Epithelial cell of prostate (primary cell): ENCODE measurements around the gene PGP.

Experiments
- DNase-seq: peaks from one replicate; pipeline ENCODE4 v3.0.0-alpha.2; 2011; ENCODE audit warnings: low read depth, low spot score
- H3K27ac ChIP-seq: fragments of 450-650 bp; 2 replicates; pipeline ENCODE4 v1.5.1; 2017; ENCODE audit warnings: mild to moderate bottlenecking

The PGP gene

GRCh38 chr16:2172688-2173335 lies 41.8 kb downstream of the PGP start:
- no peak overlapping the region for H3K27ac ChIP-seq
- DNase-seq: no peak

DNA sequence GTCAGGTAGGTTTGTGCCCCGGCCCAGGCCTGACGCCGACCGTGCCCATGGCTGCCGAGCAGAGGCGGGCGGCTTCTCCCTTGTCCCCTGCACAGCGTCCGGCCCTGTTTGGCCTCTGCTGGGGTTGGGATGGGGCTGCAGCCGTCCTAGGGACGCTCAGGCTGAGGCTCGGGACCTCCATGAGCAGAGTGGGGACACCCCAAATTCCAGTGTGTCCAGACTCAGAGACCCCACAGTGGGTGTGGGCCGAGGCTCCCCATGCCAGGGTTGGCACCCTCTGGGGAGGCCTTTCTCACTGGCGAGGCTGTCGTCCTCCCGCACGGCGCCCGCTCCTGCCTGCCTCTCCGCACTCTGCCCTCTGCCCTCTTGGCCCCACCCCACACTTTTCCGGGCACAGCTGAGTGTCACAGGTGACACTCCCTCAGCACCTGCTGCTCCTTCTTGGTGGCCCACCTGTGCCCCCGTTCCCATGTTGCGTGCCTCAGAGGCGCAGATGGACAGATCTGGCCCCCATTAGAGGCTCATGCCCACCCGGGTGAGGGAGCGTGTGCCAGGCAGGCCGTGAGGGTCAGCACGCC lies 43.0 kb downstream of the PGP start:
- H3K27ac ChIP-seq: no peak overlapping the region
- DNase-seq: no peak

GRCh38 chr16:2170587-2171435 lies 43.8 kb downstream of the PGP start:
- no peak for DNase-seq

DNA sequence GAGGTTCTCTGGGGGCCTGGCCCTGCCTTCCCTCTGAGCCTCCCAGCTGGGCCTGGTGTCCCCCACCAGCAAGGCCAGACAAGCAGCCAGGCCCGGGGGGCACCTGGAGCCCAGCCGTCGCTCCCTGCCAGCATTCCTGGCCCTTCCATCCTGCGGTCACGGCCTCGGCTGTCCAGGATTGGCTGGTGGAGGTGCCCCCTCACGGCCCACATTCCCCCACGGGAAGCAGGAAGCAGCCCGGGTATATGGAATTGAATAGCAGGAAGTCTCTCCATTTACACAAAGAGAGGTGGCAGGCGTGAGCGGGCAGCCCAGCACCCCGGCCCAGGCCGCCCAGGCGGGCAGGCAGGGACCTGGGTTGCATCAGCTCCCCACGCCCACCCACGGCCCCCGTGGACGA lies 44.6 kb downstream of the PGP start:
- H3K27ac ChIP-seq: no peak overlapping the region
- no peak for DNase-seq

More at GRCh38 chr16:2170587-2171435, 43.8 kb downstream of the PGP start:
- H3K27ac ChIP-seq: no peak overlapping the region

GRCh38 chr16:2167068-2167638 lies 47.5 kb downstream of the PGP start:
- no peak for DNase-seq
- H3K27ac ChIP-seq: no peak overlapping the region

- no peak overlapping the region for H3K27ac ChIP-seq
- no peak for DNase-seq
Observed at GRCh38 chr16:2166263-2167067, 48.2 kb downstream of the PGP start.

DNA sequence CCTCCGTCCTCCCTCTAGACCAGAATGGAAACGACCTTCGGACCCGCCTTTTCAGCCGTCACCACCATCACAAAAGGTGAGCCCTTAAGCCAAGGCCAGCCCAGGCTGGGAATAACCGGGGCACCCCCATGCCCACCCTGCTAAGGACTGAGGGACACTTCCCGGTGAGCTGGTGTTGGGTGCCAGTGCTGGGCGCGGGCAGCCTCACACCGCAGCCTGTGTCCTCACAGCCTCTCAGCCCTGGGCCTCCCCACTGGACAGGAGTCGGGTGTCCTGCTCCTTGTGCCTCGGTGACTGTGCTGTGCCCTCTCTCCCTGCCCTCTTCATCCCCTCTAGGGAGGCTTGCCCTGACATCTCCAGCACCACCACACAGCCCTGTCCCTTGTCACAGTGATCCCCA lies 48.8 kb downstream of the PGP start:
- no peak overlapping the region for H3K27ac ChIP-seq
- DNase-seq: no peak

GRCh38 chr16:2163211-2163881 lies 51.3 kb downstream of the PGP start:
- peak overlapping the region; percentile 82 for H3K27ac ChIP-seq
- peak; percentile 63 for DNase-seq

- DNase-seq: no peak
- peak overlapping the region; percentile 82 for H3K27ac ChIP-seq
Observed at GRCh38 chr16:2162676-2163118, 51.9 kb downstream of the PGP start.

DNA sequence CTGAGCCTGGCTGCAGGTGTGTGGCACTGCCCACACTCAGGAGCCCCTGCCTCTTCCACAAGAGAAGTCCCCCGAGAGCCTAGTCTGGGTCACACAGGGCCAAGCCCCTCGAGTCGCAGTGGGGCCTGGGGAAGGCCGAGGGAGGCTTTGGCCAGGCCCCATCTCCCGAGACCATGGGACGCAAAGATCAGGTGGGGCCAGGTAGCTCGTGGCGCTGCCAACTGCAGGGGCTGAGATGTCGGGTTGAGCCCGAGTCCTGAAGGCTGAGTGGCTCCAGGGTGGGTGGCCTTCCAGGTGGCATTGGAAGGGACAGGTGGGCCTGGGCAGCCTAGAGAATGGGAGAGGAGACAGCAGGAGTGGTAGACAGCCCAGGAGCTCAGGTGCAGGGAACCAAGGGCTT lies 52.7 kb downstream of the PGP start:
- no peak for DNase-seq
- peak overlapping the region; percentile 82 for H3K27ac ChIP-seq
